ENCODE measurements around the gene SUPT6H.

DNA sequence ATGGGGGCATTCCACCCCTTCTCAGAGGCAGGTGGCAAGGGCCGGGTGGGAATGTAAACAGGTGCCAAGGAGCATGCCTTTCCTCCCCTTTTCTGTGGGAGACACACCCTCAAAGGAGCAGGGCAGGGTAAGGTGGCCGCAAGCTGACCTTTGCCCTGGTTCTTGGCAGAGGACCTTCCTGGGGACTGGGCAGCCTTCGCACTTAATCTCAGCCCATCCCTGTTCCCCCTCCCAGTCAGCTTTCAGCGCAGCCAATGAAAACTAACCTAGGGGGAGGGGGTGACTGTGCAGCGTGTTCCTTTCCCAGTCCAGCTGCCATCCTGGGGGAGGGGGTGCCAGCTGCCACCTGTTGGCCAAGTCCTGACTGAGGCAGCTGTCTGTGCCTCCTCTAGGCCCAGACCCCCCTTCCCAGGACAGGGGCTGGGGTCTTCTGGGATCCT lies 84.6 kb downstream of the SUPT6H start:
- TF ChIP-seq TCF4 (CRISPR knock-in tag; IDR thresholded peaks at IDR 0.05; ENCODE audit: borderline replicate concordance) (no peak), TOX (CRISPR knock-in tag; IDR thresholded peaks at IDR 0.05; ENCODE audit: borderline replicate concordance) (no peak), BACH2 (CRISPR knock-in tag; IDR thresholded peaks at IDR 0.05; ENCODE audit: borderline replicate concordance) (no peak), RARB (CRISPR knock-in tag; IDR thresholded peaks at IDR 0.05) (no peak), POU6F1 (CRISPR knock-in tag; IDR thresholded peaks at IDR 0.05; ENCODE audit: borderline replicate concordance, low read depth) (no peak), ZFP3 (CRISPR knock-in tag; IDR thresholded peaks at IDR 0.05) (no peak), ZC3H10 (CRISPR knock-in tag; IDR thresholded peaks at IDR 0.05) (no peak), ZFP30 (CRISPR knock-in tag; IDR thresholded peaks at IDR 0.05) (no peak)
- TF ChIP-seq, protein P1, sequence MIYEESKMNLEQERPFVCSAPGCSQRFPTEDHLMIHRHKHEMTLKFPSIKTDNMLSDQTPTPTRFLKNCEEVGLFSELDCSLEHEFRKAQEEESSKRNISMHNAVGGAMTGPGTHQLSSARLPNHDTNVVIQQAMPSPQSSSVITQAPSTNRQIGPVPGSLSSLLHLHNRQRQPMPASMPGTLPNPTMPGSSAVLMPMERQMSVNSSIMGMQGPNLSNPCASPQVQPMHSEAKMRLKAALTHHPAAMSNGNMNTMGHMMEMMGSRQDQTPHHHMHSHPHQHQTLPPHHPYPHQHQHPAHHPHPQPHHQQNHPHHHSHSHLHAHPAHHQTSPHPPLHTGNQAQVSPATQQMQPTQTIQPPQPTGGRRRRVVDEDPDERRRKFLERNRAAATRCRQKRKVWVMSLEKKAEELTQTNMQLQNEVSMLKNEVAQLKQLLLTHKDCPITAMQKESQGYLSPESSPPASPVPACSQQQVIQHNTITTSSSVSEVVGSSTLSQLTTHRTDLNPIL (CRISPR knock-in tag; IDR thresholded peaks at IDR 0.05; ENCODE audit: low read depth) = no peak
